GM20000 (cell line): ENCODE results near the gene P2RX6.

Source experiments
- DNase-seq: peaks from one replicate; pipeline ENCODE4 v3.0.0; 2012; ENCODE audit warnings: low spot score
- CTCF ChIP-seq: IDR thresholded peaks from 2 replicates; pipeline ENCODE4 v1.5.1; 2012; ENCODE audit warnings: mild to moderate bottlenecking, control low read depth; ENCODE audit errors: extremely low read depth, missing control alignments

Gene P2RX6

DNA sequence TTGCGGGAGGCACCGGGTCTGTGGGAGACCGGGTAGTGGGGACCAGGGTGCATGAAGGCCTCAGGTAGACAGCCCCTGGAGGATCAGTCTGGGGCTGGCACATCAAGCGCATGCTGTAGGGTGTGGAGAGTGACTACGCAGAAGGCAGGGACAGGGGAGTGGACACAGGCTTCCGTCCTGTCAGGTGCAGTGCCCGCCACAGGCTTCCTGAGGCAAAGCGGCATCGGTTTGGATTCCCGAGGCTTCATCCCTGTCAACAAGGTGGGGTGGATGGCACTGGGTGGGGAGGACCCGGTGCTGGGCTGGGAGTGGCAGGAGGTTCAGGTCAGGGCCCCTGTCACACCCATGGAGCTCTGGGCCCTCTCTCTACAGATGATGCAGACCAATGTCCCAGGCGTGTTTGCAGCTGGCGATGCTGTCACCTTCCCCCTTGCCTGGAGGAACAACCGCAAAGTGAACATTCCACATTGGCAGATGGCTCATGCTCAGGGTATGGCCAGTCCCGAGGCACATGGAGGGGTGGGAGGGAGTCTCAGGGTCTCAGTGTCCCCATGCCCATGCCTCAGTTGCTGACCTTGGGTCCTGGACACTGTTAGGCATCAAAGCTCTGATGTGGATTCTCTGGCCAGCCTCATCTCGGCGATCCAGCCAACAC is 37.3 kb upstream of the P2RX6 start:
- TF ChIP-seq CTCF, result no peak
- no peak for DNase-seq

DNA sequence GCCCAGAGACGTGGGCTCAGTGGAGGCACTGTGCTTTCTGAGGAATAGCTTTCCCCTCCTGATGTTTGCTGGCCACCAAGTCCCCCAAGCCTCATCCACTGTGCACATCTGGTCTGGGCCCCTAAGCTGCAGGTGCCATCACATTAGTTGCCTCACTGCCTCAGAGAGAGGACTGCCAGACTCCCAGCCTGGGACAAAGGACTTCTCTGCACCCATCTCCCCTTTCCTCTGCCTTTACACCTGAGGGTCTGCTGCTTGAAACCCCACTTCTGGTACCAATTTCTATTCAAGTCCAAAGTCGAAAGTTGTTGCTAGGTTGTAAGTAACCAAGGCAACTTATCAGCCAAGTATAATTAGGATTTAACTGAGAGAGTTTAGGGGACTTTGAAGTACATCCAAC is 36.5 kb upstream of the P2RX6 start:
- no peak for DNase-seq
- TF ChIP-seq CTCF, result no peak

DNA sequence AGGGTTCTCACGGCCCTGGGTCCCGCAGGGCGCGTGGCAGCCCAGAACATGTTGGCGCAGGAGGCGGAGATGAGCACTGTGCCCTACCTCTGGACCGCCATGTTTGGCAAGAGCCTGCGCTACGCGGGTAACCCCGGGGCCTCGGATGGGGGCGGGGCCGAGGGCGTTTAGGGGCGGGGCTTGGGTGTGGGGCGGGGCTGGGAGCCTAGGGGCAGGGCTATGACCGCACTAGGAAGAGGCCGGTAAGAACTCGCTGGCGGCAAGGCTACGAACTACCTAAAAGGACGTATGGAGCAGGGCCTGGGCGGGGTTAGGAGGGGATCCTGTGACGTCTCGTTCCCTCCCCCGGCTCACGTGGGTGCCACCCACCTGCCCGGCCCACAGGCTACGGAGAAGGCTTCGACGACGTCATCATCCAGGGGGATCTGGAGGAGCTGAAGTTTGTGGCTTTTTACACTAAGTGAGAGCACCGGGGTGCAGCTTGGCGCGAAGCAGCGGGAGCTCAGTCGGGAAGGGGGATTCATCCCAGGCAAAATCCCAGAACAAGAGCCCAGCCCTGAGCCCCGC is 35.6 kb upstream of the P2RX6 start:
- TF ChIP-seq CTCF, result no peak
- DNase-seq, result peak; percentile 91

- DNase-seq, result no peak
- no peak for TF ChIP-seq CTCF
These were observed 35.0 kb upstream of the P2RX6 start for GRCh38 chr22:20979940-20980453.

- TF ChIP-seq CTCF, result no peak
- DNase-seq, result no peak
These were observed 34.4 kb upstream of the P2RX6 start for GRCh38 chr22:20980523-20980922.

DNA sequence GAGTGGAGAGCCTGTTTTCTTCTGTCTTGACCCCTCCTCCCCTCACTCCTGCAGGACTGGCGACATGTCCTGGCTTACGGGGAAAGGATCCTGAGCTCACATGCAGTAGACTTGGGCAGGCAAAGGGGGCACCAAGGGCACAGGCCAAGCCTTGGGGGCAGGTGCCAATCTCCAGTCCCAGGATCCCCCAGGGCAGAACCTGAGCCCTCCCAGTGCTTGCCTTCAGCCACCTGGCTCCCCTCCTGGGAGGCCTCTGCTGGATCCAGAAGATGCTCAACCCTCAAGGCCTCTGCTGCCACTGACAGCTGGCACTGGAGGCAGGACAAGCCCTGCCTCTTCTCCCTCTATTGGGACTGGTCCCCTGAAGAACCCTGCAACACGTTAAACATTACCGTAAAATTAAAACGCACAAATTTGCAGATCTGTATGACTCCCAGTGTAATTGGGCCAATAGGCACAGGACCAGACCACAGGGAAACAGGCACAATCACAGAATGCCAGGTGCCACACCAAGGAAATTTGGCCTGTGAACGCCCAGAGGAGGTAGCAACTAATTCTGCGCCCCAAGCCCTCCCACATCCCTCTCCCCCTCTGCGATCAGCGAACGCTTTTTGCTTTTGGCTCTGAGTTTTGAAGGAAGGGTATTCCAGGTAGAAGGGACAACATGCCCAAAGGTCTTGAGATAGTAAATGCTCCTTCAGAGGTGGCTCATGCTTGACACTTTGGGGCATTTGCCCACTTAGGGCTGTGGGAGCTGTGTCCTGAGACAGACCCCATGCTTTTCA is 33.8 kb upstream of the P2RX6 start:
- no peak for DNase-seq

More for the DNA sequence above, 33.8 kb upstream of the P2RX6 start:
- no peak for TF ChIP-seq CTCF
